Lung (tissue), 12 donors: Measurements from ENCODE around the gene CDK15. TPM values are rescaled to one million over a fixed set of nuclear protein-coding genes. Genes with fewer than 3 reads are reported as not detected.
A peak's percentile ranks its signal among the peaks of the same experiment; 100 is the strongest.

Source experiments
- ATAC-seq: fragments of 200-7000 bp; cut with Tn5 transposase; one replicate; pipeline ENCODE4 v1.9.1; 2020; ENCODE audit warnings: moderate number of reproducible peaks; ENCODE audit not compliant: insufficient read depth, low FRiP score
- DNase-seq, 3 donors: peaks; one replicate each; pipeline ENCODE4 v3.0.0-alpha.2; 2013 to 2017
- H3K27ac ChIP-seq, 2 donors: one replicate each; pipeline ENCODE4 v1.5.1; 2013; ENCODE audit warnings: mild to moderate bottlenecking in 2 of 2, moderate library complexity in 2 of 2, control low read depth in 1 of 2, inconsistent platforms in 1 of 2, low read depth in 1 of 2, low read length in 1 of 2
- H3K27me3 ChIP-seq, 3 donors: one replicate each; pipeline ENCODE4 v1.5.1; 2013; ENCODE audit warnings: low read length in 2 of 3; ENCODE audit not compliant: control insufficient read depth in 3 of 3, insufficient read depth in 3 of 3
- H3K36me3 ChIP-seq, 4 donors: one replicate each; pipeline ENCODE4 v1.5.1; 2013; ENCODE audit warnings: low read length in 4 of 4, mild to moderate bottlenecking in 1 of 4, moderate library complexity in 1 of 4; ENCODE audit not compliant: control insufficient read depth in 4 of 4, insufficient read depth in 4 of 4
- H3K4me1 ChIP-seq, 5 donors: one replicate each; pipeline ENCODE4 v1.5.1; 2013; ENCODE audit warnings: low read length in 5 of 5, mild to moderate bottlenecking in 2 of 5, moderate library complexity in 1 of 5; ENCODE audit not compliant: control insufficient read depth in 5 of 5, insufficient read depth in 5 of 5
- H3K4me3 ChIP-seq: one replicate; pipeline ENCODE4 v1.5.1; 2013; ENCODE audit warnings: mild to moderate bottlenecking, control low read depth, moderate library complexity
- H3K9ac ChIP-seq, 2 donors: one replicate each; pipeline ENCODE4 v1.5.1; 2013; ENCODE audit warnings: low read length in 2 of 2, control low read depth in 1 of 2; ENCODE audit not compliant: insufficient read depth in 1 of 2
- H3K9me3 ChIP-seq, 4 donors: one replicate each; pipeline ENCODE4 v1.5.1; 2013; ENCODE audit warnings: low read length in 3 of 4, mild to moderate bottlenecking in 1 of 4, moderate library complexity in 1 of 4; ENCODE audit not compliant: control insufficient read depth in 4 of 4, insufficient read depth in 3 of 4
- WGBS, 2 donors: extraction: QIAGEN DNeasy Blood & Tissue Kit; methylation state at CpG; one replicate each; pipeline ENCODE4 v1.1.7; 2013; 5-methylcytosine and 5-hydroxymethylcytosine counted together
- polyA plus RNA-seq, 2 donors: library from polyadenylated mRNA; stranded (reverse); fragments of 200-250 nt; gene quantifications; one replicate each; pipeline ENCODE4 v1.2.1, GENCODE V29; 2013
- total RNA-seq, 2 donors: library from RNA; depleted of rRNA in 1 of 2; stranded (reverse); fragments of >200 nt in 1 of 2; gene quantifications; one replicate each; pipeline ENCODE4 v1.2.1, GENCODE V29; 2014 to 2021
- TF ChIP-seq, protein P1 (sequence below): IDR thresholded peaks from 2 replicates; pipeline ENCODE4 v1.5.1; 2012; ENCODE audit warnings: mild to moderate bottlenecking; ENCODE audit errors: control extremely low read depth, extremely low read depth
- donor health status: control.
- donor health status: control.
- donor health status: Bipolar disorder and iron deficiency.
- donor health status: healthy.
- donor health status: DM: yes; HTN: yes; CAD: no.

CDK15 gene
- total and polyA plus RNA-seq, 4 donors = 0.07 to 2.3 (median 0.12) TPM

DNA sequence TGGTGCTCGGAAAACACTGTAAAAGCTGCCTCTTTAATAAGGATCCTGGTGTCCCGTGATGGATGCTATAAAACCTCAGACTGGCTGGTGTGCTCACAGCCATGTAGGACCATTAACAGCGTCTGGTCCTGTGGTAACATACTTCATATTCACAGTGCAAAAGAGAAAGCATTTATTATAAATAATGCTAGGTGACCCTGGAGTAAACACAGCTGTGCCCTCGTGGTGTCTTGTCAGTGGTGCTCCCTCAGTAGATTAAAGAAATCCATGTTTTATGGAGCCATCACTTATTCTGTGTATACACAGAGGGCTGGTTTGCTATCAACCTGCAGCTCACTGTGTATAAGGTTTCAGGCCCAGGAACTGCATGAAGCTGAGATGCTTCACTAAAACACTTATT lies 106.9 kb downstream of the CDK15 start:
- ATAC-seq (no peak), DNase-seq (peak in 2 of 3 donors; percentile 43 to 61)
- no peak overlapping the region for H3K9ac ChIP-seq
- no peaks in the 10 kb centered on the region for H3K27me3 ChIP-seq
- H3K27ac ChIP-seq = no peak overlapping the region
- peaks cover 0 to 26% (median 0%) of the 10 kb centered on the region in 5 donors for H3K4me1 ChIP-seq
- no peak overlapping the region for H3K4me3 ChIP-seq
- WGBS, 2 donors = 60 to 73% methylated on average over 4 of the region's 4 CpGs
- TF ChIP-seq, protein P1, sequence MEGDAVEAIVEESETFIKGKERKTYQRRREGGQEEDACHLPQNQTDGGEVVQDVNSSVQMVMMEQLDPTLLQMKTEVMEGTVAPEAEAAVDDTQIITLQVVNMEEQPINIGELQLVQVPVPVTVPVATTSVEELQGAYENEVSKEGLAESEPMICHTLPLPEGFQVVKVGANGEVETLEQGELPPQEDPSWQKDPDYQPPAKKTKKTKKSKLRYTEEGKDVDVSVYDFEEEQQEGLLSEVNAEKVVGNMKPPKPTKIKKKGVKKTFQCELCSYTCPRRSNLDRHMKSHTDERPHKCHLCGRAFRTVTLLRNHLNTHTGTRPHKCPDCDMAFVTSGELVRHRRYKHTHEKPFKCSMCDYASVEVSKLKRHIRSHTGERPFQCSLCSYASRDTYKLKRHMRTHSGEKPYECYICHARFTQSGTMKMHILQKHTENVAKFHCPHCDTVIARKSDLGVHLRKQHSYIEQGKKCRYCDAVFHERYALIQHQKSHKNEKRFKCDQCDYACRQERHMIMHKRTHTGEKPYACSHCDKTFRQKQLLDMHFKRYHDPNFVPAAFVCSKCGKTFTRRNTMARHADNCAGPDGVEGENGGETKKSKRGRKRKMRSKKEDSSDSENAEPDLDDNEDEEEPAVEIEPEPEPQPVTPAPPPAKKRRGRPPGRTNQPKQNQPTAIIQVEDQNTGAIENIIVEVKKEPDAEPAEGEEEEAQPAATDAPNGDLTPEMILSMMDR = no peak
- no peaks in the 10 kb centered on the region for H3K36me3 ChIP-seq
- no peaks in the 10 kb centered on the region for H3K9me3 ChIP-seq

DNA sequence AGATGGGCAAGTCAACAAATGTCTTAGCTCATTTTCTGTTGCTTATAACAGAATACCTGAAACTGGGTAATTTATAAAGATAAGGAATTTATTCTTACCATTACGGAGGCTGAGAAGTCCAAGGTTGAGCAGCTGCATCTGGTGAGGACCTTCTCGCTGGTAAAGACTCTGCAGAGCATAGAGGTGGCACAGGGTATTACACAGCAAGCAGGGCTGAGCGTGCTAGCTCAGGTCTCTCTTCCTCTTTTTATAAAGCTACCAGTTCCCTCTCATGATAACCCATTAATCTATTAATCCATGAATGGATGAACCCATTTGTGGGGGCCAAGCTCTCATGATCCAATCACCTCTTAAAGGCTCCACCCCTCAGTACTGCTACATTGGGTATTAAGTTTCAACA lies 109.1 kb downstream of the CDK15 start:
- Histone ChIP-seq H3K27me3 (no peaks in the 10 kb centered on the region), H3K36me3 (no peaks in the 10 kb centered on the region), H3K9ac (no peak overlapping the region), H3K27ac (no peak overlapping the region), H3K4me1 (peaks cover 0 to 13% (median 0%) of the 10 kb centered on the region in 5 donors), H3K4me3 (no peak overlapping the region), H3K9me3 (no peaks in the 10 kb centered on the region)
- DNase-seq = no peak
- TF ChIP-seq, protein P1 = no peak
- no peak for ATAC-seq
- 85% methylated on average over 3 of the region's 3 CpGs for WGBS, 2 donors

DNA sequence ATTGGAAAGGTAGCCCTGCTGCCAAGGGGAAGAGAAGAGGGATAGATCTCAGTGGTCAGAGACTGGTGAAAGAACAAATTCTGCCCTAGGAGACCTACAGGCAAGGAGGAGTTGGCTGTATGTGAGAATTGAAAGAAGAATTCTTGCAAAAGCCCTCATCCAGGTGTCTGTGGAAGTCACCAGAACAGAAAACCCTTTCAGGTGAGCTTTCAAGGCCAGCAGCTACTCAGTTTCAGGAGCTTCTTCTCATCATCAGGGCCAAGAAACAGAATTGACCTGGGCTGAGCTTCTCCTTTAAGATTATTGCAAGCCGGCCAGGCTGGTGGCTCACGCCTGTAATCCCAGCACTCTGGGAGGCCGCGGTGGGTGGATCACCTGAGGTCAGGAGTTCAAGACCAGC lies 110.2 kb downstream of the CDK15 start:
- Histone ChIP-seq H3K9ac (no peak overlapping the region), H3K27ac (no peak overlapping the region), H3K9me3 (no peaks in the 10 kb centered on the region), H3K27me3 (peaks cover 0 to 3% (median 0%) of the 10 kb centered on the region in 3 donors), H3K4me1 (peaks cover 0 to 5% (median 0%) of the 10 kb centered on the region in 5 donors), H3K36me3 (no peaks in the 10 kb centered on the region), H3K4me3 (no peak overlapping the region)
- no peak for ATAC-seq
- TF ChIP-seq, protein P1 = no peak
- no peak for DNase-seq
- WGBS, 2 donors = 98% methylated on average over 4 of the region's 4 CpGs
